Keratinocyte (primary cell): Measurements from ENCODE around the gene DPH2. TPM values are rescaled to one million over a fixed set of nuclear protein-coding genes. Genes with fewer than 3 reads are reported as not detected.
A peak's percentile ranks its signal among the peaks of the same experiment; 100 is the strongest.

Source experiments
- DNase-seq: peaks from one replicate; pipeline ENCODE4 v3.0.0-alpha.2; 2011; ENCODE audit warnings: low read depth, missing footprints, low spot score
- FAIRE-seq: peaks from 2 replicates; lab custom pipeline; 2011; peaks lifted over from hg19 to GRCh38; lab: Jason Lieb, UNC
- H2AFZ ChIP-seq: 2 replicates; pipeline ENCODE4 v1.6.0; 2012; ENCODE audit warnings: low read length, control low read depth, inconsistent platforms; ENCODE audit not compliant: control insufficient read depth
- H3K27ac ChIP-seq: 2 replicates; pipeline ENCODE4 v1.5.1; 2011; ENCODE audit warnings: low read length; ENCODE audit not compliant: control insufficient read depth, insufficient read depth
- H3K27me3 ChIP-seq: 3 replicates; pipeline ENCODE4 v1.6.0; 2011; ENCODE audit warnings: low read length; ENCODE audit not compliant: control insufficient read depth, insufficient read depth; ENCODE audit errors: extremely low read depth
- H3K36me3 ChIP-seq, 2 experiments: 2 replicates in 1 of 2; 3 replicates in 1 of 2; pipeline ENCODE4 v1.5.1; 2011; ENCODE audit warnings: low read length in 2 of 2, mild to moderate bottlenecking in 1 of 2; ENCODE audit not compliant: control insufficient read depth in 2 of 2, insufficient read depth in 2 of 2; ENCODE audit errors: extremely low read depth in 1 of 2
- H3K4me1 ChIP-seq: 3 replicates; pipeline ENCODE4 v1.5.1; 2011; ENCODE audit warnings: low read length; ENCODE audit not compliant: control insufficient read depth, insufficient read depth; ENCODE audit errors: extremely low read depth
- H3K4me2 ChIP-seq: 3 replicates; pipeline ENCODE4 v1.6.0; 2011; ENCODE audit warnings: low read depth, low read length; ENCODE audit not compliant: control insufficient read depth, insufficient read depth; ENCODE audit errors: extremely low read depth
- H3K4me3 ChIP-seq, 3 experiments: fragments of 200-600 bp in 1 of 3; sonication (generic) in 1 of 3; 2 replicates in 2 of 3; 3 replicates in 1 of 3; pipeline ENCODE4 v1.5.1; 2011 to 2016; ENCODE audit warnings: low read length in 3 of 3, mild to moderate bottlenecking in 3 of 3, control low read depth in 2 of 3, inconsistent platforms in 1 of 3, low read depth in 1 of 3, mixed read lengths in 1 of 3, mixed run types in 1 of 3, moderate library complexity in 1 of 3; ENCODE audit not compliant: control insufficient read depth in 2 of 3, insufficient read depth in 2 of 3; ENCODE audit errors: extremely low read depth in 1 of 3
- H3K79me2 ChIP-seq: 2 replicates; pipeline ENCODE4 v1.6.0; 2012; ENCODE audit warnings: low read length; ENCODE audit not compliant: control insufficient read depth, insufficient read depth
- H3K9ac ChIP-seq: 3 replicates; pipeline ENCODE4 v1.6.0; 2011; ENCODE audit warnings: low read length; ENCODE audit not compliant: control insufficient read depth, insufficient read depth; ENCODE audit errors: extremely low read depth
- H3K9me1 ChIP-seq: 3 replicates; pipeline ENCODE4 v1.6.0; 2011; ENCODE audit warnings: low read length; ENCODE audit not compliant: control insufficient read depth, insufficient read depth; ENCODE audit errors: extremely low read depth
- H3K9me3 ChIP-seq: 2 replicates; pipeline ENCODE4 v1.5.1; 2012; ENCODE audit warnings: low read depth, low read length; ENCODE audit not compliant: control insufficient read depth
- H4K20me1 ChIP-seq: 3 replicates; pipeline ENCODE4 v1.6.0; 2011; ENCODE audit warnings: low read length; ENCODE audit not compliant: control insufficient read depth, insufficient read depth; ENCODE audit errors: extremely low read depth
- CTCF ChIP-seq, 3 experiments: IDR thresholded peaks in 1 of 3; conservative IDR thresholded peaks in 1 of 3; optimal IDR thresholded peaks in 1 of 3; 2 replicates in 2 of 3; 3 replicates in 1 of 3; pipeline versions ENCODE3 to v1.5.1; 2011; ENCODE audit warnings: low read length in 3 of 3, mild to moderate bottlenecking in 3 of 3, moderate library complexity in 2 of 3, control low read depth in 1 of 3, inconsistent platforms in 1 of 3; ENCODE audit not compliant: insufficient read depth in 2 of 3; ENCODE audit errors: extremely low read depth in 1 of 3
- EZH2 ChIP-seq: IDR thresholded peaks from one replicate; pipeline ENCODE4 v1.6.1; 2012; ENCODE audit warnings: inconsistent platforms, mild to moderate bottlenecking, low read length, moderate library complexity
- dilution Hi-C: fragments of 300-500 bp; cut with MboI; formaldehyde crosslinking; loops from one replicate; pipeline ENCODE4 v1.7.0; 2020; ENCODE audit warnings: low sequenced_read_pairs; ENCODE audit not compliant: extremely low pct_ligation_motif_present
- polyA plus RNA-seq, 5 experiments: library from polyadenylated mRNA; depleted of rRNA in 3 of 5; stranded (reverse) in 3 of 5; stranded (forward) in 1 of 5; unstranded in 1 of 5; fragments of >200 nt; gene quantifications; 1 replicate in 1 of 5; 2 replicates in 3 of 5; 3 replicates in 1 of 5; pipeline versions ENCODE4 v1.2.1 to v1.2.3, GENCODE V29; 2011 to 2012; ENCODE audit warnings: missing spikeins in 2 of 5, low read depth in 1 of 5, low replicate concordance in 1 of 5

DPH2 gene
- polyA plus RNA-seq, 1 donor (not counting 4 experiments of a cell fraction or from before 2014, with no cell fraction given): 30.3 TPM

- H4K20me1 ChIP-seq: peaks cover 2% of the 10 kb centered on the region
- no peaks in the 10 kb centered on the region for H3K27me3 ChIP-seq
- peaks cover 39% of the 10 kb centered on the region for H3K79me2 ChIP-seq
- no peak for TF ChIP-seq CTCF (optimal IDR thresholded peaks at IDR 0.05 in 1 of 3, IDR thresholded peaks at IDR 0.05 in 1 of 3, conservative IDR thresholded peaks at IDR 0.05 in 1 of 3; ENCODE audit: extremely low read depth in 1 of 3, insufficient read depth in 2 of 3, low read length in 3 of 3)
- no peak for TF ChIP-seq EZH2
- peak overlapping the region; percentile 81 for H3K27ac ChIP-seq
- H2AFZ ChIP-seq: no peak overlapping the region
- H3K9me3 ChIP-seq: no peaks in the 10 kb centered on the region
- H3K9me1 ChIP-seq: no peaks in the 10 kb centered on the region
- peak overlapping the region; percentile 55 to 80 (median 70) for H3K4me3 ChIP-seq
- peak overlapping the region; percentile 89 for H3K9ac ChIP-seq
- peaks cover 48% of the 10 kb centered on the region for H3K4me1 ChIP-seq
- FAIRE-seq: no peak
- no peak for DNase-seq
- H3K36me3 ChIP-seq: peaks cover 7 to 20% of the 10 kb centered on the region in 2 experiments
- dilution Hi-C loops: loop anchor here (25.0 kb wide), 2 partner anchors 99 to 224 kb away; partner anchors contain the start of gene ST3GAL3
- H3K4me2 ChIP-seq: peak overlapping the region; percentile 97
Observed at GRCh38 chr1:43936431-43937151, 33.2 kb upstream of the DPH2 start.

GRCh38 chr1:43937179-43937865, 32.5 kb upstream of the DPH2 start:
- Histone ChIP-seq H2AFZ (no peak overlapping the region), H3K79me2 (peaks cover 37% of the 10 kb centered on the region), H3K27ac (peak overlapping the region; percentile 58), H3K36me3 (peaks cover 7 to 20% of the 10 kb centered on the region in 2 experiments), H3K9ac (peak overlapping the region; percentile 89), H3K9me1 (no peaks in the 10 kb centered on the region), H3K4me1 (peaks cover 40% of the 10 kb centered on the region), H3K9me3 (no peaks in the 10 kb centered on the region), H3K4me3 (peak overlapping the region; percentile 55 to 80 (median 70)), H3K27me3 (no peaks in the 10 kb centered on the region), H3K4me2 (peak overlapping the region; percentile 97), H4K20me1 (peaks cover 2% of the 10 kb centered on the region)
- dilution Hi-C loops: loop anchor here (25.0 kb wide), 2 partner anchors 100 to 225 kb away; partner anchors contain the start of gene ST3GAL3
- DNase-seq: no peak
- TF ChIP-seq EZH2 (no peak), CTCF (optimal IDR thresholded peaks at IDR 0.05 in 1 of 3, IDR thresholded peaks at IDR 0.05 in 1 of 3, conservative IDR thresholded peaks at IDR 0.05 in 1 of 3; ENCODE audit: extremely low read depth in 1 of 3, insufficient read depth in 2 of 3, low read length in 3 of 3) (no peak)
- peak; percentile 92 for FAIRE-seq
